Naive B cell (primary cell): ENCODE measurements around the gene SMARCA5. TPM values are rescaled to one million over a fixed set of nuclear protein-coding genes. Genes with fewer than 3 reads are reported as not detected.
"Not testable (repeated sequence)": the region's sequence is repeated elsewhere in the genome, so short reads cannot be mapped to it uniquely, and the experiment has no call there.

Source experiments
- ATAC-seq, 2 donors: fragments of 150-1000 bp; cut with Tn5 transposase; 2 replicates each; pipeline ENCODE4 v1.10.0; 2021; ENCODE audit warnings: low read depth in 2 of 2, mild to moderate bottlenecking in 2 of 2, moderate library complexity in 2 of 2
- DNase-seq: peaks from one replicate; pipeline ENCODE4 v3.0.0; 2022
- H3K27ac Mint-ChIP-seq, 6 donors: one replicate each; pipeline ENCODE4 v1.8.0; 2020 to 2022; ENCODE audit warnings: mild to moderate bottlenecking in 6 of 6, mixed read lengths in 6 of 6, moderate library complexity in 5 of 6, inconsistent platforms in 2 of 6
- H3K27me3 Mint-ChIP-seq, 3 donors: one replicate each; pipeline ENCODE4 v1.8.0; 2021 to 2022; ENCODE audit warnings: mixed read lengths in 3 of 3, mild to moderate bottlenecking in 1 of 3
- H3K36me3 Mint-ChIP-seq, 2 donors: one replicate each; pipeline ENCODE4 v1.8.0; 2020 to 2022; ENCODE audit warnings: mixed read lengths in 2 of 2, inconsistent platforms in 1 of 2, mild to moderate bottlenecking in 1 of 2
- H3K4me1 Mint-ChIP-seq, 3 donors: one replicate each; pipeline ENCODE4 v1.8.0; 2020 to 2022; ENCODE audit warnings: mixed read lengths in 3 of 3, inconsistent platforms in 1 of 3, mild to moderate bottlenecking in 1 of 3, moderate library complexity in 1 of 3
- H3K4me3 Mint-ChIP-seq, 8 donors: one replicate each; pipeline ENCODE4 v1.8.0; 2020 to 2022; ENCODE audit warnings: mild to moderate bottlenecking in 8 of 8, mixed read lengths in 8 of 8, moderate library complexity in 8 of 8, inconsistent platforms in 2 of 8
- H3K9me3 Mint-ChIP-seq, 7 donors: one replicate each; pipeline ENCODE4 v1.8.0; 2020 to 2022; ENCODE audit warnings: mixed read lengths in 7 of 7, mild to moderate bottlenecking in 5 of 7, inconsistent platforms in 2 of 7, moderate library complexity in 1 of 7
- polyA plus RNA-seq, 6 donors: library from polyadenylated mRNA; unstranded; fragments of 300-500 nt; fragmentation: Illumina TruSeq; gene quantifications; one replicate each; pipeline ENCODE4 v1.2.3, GENCODE V29; 2021; ENCODE audit warnings: low read depth in 6 of 6

The SMARCA5 gene
- polyA plus RNA-seq, 6 donors from 2014 or later, result 17.1 to 36.3 (median 26.1) TPM

DNA sequence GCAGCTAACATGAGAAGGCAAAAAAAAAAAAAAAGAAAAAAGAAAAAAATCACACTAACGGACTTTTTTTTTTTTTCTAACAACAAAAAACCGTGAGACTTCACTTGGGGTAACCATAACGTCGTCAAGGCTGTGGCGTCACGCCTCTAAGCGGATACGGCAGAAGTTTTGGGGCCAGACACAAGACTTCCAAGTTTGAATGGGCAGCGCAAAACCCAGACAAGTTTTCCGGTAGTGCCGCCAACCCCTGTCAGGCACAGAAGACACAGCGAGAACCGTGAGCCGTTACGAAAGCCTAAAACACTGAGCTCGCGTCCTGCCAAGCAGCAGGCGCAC is 556 bp upstream of the SMARCA5 start:
- peak overlapping the region; percentile 99 to 100 (median 100) for H3K27ac Mint-ChIP-seq
- no peaks in the 10 kb centered on the region for H3K36me3 Mint-ChIP-seq
- H3K4me3 Mint-ChIP-seq, result peak overlapping the region; percentile 96 to 100 (median 99)
- ATAC-seq, result peak; percentile 56 to 60
- no peak for DNase-seq
- H3K9me3 Mint-ChIP-seq, result peaks cover 0 to 2% (median 0%) of the 10 kb centered on the region in 7 donors
- H3K27me3 Mint-ChIP-seq, result no peaks in the 10 kb centered on the region
- peaks cover 22 to 39% (median 29%) of the 10 kb centered on the region in 3 donors for H3K4me1 Mint-ChIP-seq

- H3K36me3 Mint-ChIP-seq, result peaks cover 0 to 1% of the 10 kb centered on the region in 2 donors
- no peaks in the 10 kb centered on the region for H3K27me3 Mint-ChIP-seq
- peak overlapping the region; percentile 96 to 100 (median 99) for H3K4me3 Mint-ChIP-seq
- no peaks in the 10 kb centered on the region for H3K9me3 Mint-ChIP-seq
- ATAC-seq, result no peak
- H3K4me1 Mint-ChIP-seq, result peaks cover 27 to 43% (median 35%) of the 10 kb centered on the region in 3 donors
- H3K27ac Mint-ChIP-seq, result peak overlapping the region; percentile 96 to 100 (median 100)
- DNase-seq, result no peak
Measured at GRCh38 chr4:143514169-143514495, 630 bp downstream of the SMARCA5 start.

- H3K4me1 Mint-ChIP-seq, result peaks cover 31 to 47% (median 38%) of the 10 kb centered on the region in 3 donors
Measured at GRCh38 chr4:143514497-143514896, 995 bp downstream of the SMARCA5 start.

GRCh38 chr4:143514901-143515300 is 1.4 kb downstream of the SMARCA5 start:
- Mint-ChIP-seq H3K27ac (peak overlapping the region; percentile 12 to 100 (median 100)), H3K4me1 (peaks cover 35 to 51% (median 42%) of the 10 kb centered on the region in 3 donors), H3K9me3 (no peaks in the 10 kb centered on the region), H3K27me3 (no peaks in the 10 kb centered on the region), H3K4me3 (peak overlapping the region; percentile 96 to 100 (median 99)), H3K36me3 (peaks cover 0 to 8% of the 10 kb centered on the region in 2 donors)
- ATAC-seq (no peak), DNase-seq (no peak)

More at GRCh38 chr4:143514497-143514896, 995 bp downstream of the SMARCA5 start:
- Mint-ChIP-seq H3K27ac (peak overlapping the region; percentile 96 to 100 (median 100)), H3K36me3 (peaks cover 0 to 5% of the 10 kb centered on the region in 2 donors), H3K27me3 (no peaks in the 10 kb centered on the region), H3K4me3 (peak overlapping the region; percentile 96 to 100 (median 99)), H3K9me3 (no peaks in the 10 kb centered on the region)
- no peak for ATAC-seq
- DNase-seq, result no peak

DNA sequence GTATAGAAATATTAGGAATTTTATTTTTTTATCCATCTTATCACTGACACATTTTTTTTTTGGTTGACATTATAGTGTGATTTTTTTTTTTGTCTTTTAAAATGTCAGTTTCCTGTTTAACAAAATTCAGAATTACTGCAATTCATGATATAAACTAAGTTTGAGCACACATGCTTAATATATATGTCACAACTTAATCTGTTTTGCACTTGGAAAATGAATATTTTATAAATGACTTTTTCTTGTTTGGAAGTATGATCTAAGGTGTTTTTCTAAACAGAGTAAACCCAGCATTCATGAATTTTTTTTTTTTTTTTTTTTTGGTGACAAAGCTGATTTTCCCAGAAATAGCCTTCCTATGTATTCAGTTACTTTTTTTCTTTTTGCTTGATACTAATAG is 2.4 kb downstream of the SMARCA5 start:
- H3K4me1 Mint-ChIP-seq, result peaks cover 37 to 53% (median 44%) of the 10 kb centered on the region in 3 donors
- H3K4me3 Mint-ChIP-seq, result peak overlapping the region; percentile 15 to 97 (median 61)
- DNase-seq, result no peak
- H3K36me3 Mint-ChIP-seq, result peaks cover 0 to 8% of the 10 kb centered on the region in 2 donors
- H3K27me3 Mint-ChIP-seq, result no peaks in the 10 kb centered on the region
- no peak for ATAC-seq
- H3K9me3 Mint-ChIP-seq, result no peaks in the 10 kb centered on the region
- H3K27ac Mint-ChIP-seq, result peak overlapping the region in 2 of 6 donors; percentile 13 to 39

DNA sequence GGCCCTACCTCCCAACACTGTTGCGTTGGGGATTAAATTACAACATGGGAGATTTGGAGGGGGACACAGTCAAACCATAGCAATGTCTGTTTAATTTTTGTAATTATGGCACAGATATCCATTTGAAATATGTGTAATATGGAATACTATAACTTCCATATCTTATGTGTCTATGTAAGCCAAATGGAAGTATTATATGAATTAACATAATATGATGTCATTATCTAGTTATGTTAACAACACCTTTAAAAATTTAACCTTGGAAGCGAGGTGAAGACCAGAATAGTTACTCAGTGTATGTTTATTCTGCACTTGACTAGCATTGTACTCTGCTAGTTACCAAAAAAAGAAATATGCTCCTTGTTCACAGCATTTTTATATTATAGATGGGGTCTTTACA is 4.3 kb downstream of the SMARCA5 start:
- no peaks in the 10 kb centered on the region for H3K9me3 Mint-ChIP-seq
- no peak for DNase-seq
- H3K27me3 Mint-ChIP-seq, result no peaks in the 10 kb centered on the region
- no peak overlapping the region for H3K4me3 Mint-ChIP-seq
- H3K4me1 Mint-ChIP-seq, result peaks cover 37 to 56% (median 44%) of the 10 kb centered on the region in 3 donors
- no peak overlapping the region for H3K27ac Mint-ChIP-seq
- peaks cover 6 to 8% of the 10 kb centered on the region in 2 donors for H3K36me3 Mint-ChIP-seq
- no peak for ATAC-seq

DNA sequence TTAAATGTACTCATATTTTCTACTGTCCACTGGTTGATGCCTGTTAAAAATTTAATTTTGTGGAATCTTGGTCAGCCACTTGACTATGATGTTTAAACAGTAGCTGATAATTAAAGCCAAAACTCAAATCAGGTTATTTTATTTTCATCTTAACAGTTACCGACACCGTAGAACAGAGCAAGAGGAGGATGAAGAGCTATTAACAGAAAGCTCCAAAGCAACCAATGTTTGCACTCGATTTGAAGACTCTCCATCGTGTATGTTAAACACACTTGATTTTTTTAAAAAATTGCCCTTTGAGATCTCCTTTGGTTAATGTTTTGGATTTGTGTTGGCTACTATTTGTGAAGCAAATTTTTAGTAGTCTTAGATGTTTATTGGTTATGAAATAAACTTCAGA is 10.7 kb downstream of the SMARCA5 start:
- Mint-ChIP-seq H3K27ac (no peak overlapping the region), H3K4me1 (peaks cover 17 to 25% (median 17%) of the 10 kb centered on the region in 3 donors), H3K27me3 (no peaks in the 10 kb centered on the region), H3K4me3 (no peak overlapping the region), H3K36me3 (peaks cover 22 to 27% of the 10 kb centered on the region in 2 donors), H3K9me3 (no peaks in the 10 kb centered on the region)
- DNase-seq, result no peak
- ATAC-seq, result no peak

- not testable (repeated sequence) for H3K27me3 Mint-ChIP-seq, H3K9me3 Mint-ChIP-seq, DNase-seq, H3K27ac Mint-ChIP-seq, ATAC-seq, H3K4me3 Mint-ChIP-seq
- Mint-ChIP-seq H3K4me1 (peaks cover 5 to 14% (median 13%) of the 10 kb centered on the region in 3 donors), H3K36me3 (peaks cover 28 to 35% of the 10 kb centered on the region in 2 donors)
Measured at GRCh38 chr4:143528046-143528445, 14.5 kb downstream of the SMARCA5 start.

DNA sequence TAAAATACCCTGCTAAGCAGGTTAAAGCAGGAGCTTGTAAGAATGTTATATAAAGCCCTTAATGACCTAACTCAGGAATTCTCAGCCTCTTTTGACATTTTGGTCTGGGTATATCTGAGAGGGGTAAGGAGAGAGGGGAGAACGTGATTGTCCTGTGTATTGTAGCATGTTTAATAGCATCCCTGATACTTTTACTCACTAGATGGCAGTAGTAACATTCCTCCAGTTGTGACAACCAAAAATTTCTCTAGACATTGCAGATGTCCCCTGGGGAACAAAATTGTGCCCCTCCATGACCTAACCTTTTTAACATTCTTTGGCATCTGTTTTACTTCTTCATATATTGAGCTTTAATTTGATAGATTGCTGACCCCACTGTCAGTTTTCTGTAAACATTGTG is 17.9 kb downstream of the SMARCA5 start:
- ATAC-seq, result peak in 1 of 2 donors; percentile 23
- H3K9me3 Mint-ChIP-seq, result no peaks in the 10 kb centered on the region

GRCh38 chr4:143531788-143532491 is 18.4 kb downstream of the SMARCA5 start:
- H3K27me3 Mint-ChIP-seq, result no peaks in the 10 kb centered on the region
- peaks cover 0 to 14% (median 10%) of the 10 kb centered on the region in 3 donors for H3K4me1 Mint-ChIP-seq
- no peaks in the 10 kb centered on the region for H3K9me3 Mint-ChIP-seq
- ATAC-seq (no peak), DNase-seq (no peak)
- no peak overlapping the region for H3K4me3 Mint-ChIP-seq
- H3K27ac Mint-ChIP-seq, result peak overlapping the region in 2 of 6 donors; percentile 53 to 64
- H3K36me3 Mint-ChIP-seq, result peaks cover 37 to 49% of the 10 kb centered on the region in 2 donors

More for the DNA sequence above, 17.9 kb downstream of the SMARCA5 start:
- DNase-seq, result no peak
- Mint-ChIP-seq H3K4me1 (peaks cover 3 to 14% (median 10%) of the 10 kb centered on the region in 3 donors), H3K27ac (peak overlapping the region in 2 of 6 donors; percentile 53 to 64), H3K4me3 (no peak overlapping the region), H3K27me3 (no peaks in the 10 kb centered on the region), H3K36me3 (peaks cover 38 to 44% of the 10 kb centered on the region in 2 donors)

- DNase-seq (no peak), ATAC-seq (peak; percentile 45 to 57)
- Mint-ChIP-seq H3K9me3 (no peaks in the 10 kb centered on the region), H3K27ac (peak overlapping the region in 3 of 6 donors; percentile 1 to 64 (median 59)), H3K4me1 (peaks cover 0 to 11% (median 0%) of the 10 kb centered on the region in 3 donors), H3K27me3 (no peaks in the 10 kb centered on the region), H3K36me3 (peaks cover 46 to 55% of the 10 kb centered on the region in 2 donors), H3K4me3 (no peak overlapping the region)
Measured at GRCh38 chr4:143538979-143539669, 25.6 kb downstream of the SMARCA5 start.

DNA sequence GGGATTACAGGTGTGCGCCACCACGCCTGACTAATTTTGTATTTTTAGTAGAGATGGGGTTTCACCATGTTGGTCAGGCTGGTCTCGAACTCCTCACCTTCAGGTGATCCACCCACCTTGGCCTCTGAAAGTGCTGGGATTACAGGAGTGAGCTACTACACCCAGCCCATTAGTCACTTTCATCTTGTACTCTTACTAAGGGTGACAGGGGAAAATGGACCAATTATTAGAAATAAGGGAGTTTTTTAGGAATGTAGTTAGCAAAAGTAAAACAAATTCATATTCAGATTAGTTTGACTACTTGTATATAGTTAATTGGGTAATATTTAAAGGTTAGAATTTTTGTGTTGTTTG is 26.1 kb downstream of the SMARCA5 start:
- peak overlapping the region in 1 of 6 donors; percentile 59 for H3K27ac Mint-ChIP-seq
- no peaks in the 10 kb centered on the region for H3K9me3 Mint-ChIP-seq
- H3K27me3 Mint-ChIP-seq, result no peaks in the 10 kb centered on the region
- DNase-seq, result no peak
- ATAC-seq, result no peak
- peaks cover 51 to 55% of the 10 kb centered on the region in 2 donors for H3K36me3 Mint-ChIP-seq
- no peak overlapping the region for H3K4me3 Mint-ChIP-seq
- H3K4me1 Mint-ChIP-seq, result peaks cover 0 to 11% (median 0%) of the 10 kb centered on the region in 3 donors

DNA sequence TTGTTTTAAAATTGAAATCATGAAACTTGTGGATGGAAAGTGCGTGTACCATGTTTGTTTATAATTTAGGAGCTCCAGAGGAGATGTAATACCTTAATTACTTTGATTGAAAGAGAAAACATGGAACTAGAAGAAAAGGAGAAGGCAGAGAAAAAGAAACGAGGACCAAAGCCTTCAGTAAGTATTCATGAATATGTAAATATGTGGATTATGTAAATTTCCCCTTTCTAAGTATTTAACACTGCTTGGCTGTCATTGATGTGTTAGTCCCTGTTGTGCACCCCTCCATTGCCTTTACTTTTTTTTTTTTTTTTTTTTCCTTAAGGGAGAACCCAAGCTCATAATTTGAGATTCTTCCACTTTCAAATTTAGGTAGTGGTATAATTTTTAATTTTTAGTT is 36.4 kb downstream of the SMARCA5 start:
- DNase-seq (no peak), ATAC-seq (no peak)
- peak overlapping the region in 4 of 6 donors; percentile 24 to 76 (median 61) for H3K27ac Mint-ChIP-seq
- no peaks in the 10 kb centered on the region for H3K27me3 Mint-ChIP-seq
- peaks cover 0 to 1% (median 0%) of the 10 kb centered on the region in 3 donors for H3K4me1 Mint-ChIP-seq
- peaks cover 18 to 19% of the 10 kb centered on the region in 2 donors for H3K36me3 Mint-ChIP-seq
- H3K9me3 Mint-ChIP-seq, result no peaks in the 10 kb centered on the region
- no peak overlapping the region for H3K4me3 Mint-ChIP-seq
